HUES6 (cell line): Measurements from ENCODE around the gene USP40.

ENCODE experiments used
- H3K27ac ChIP-seq: 2 replicates; pipeline ENCODE4 v1.7.0; 2013; ENCODE audit warnings: low read depth, mild to moderate bottlenecking, low read length, inconsistent platforms
- H3K27me3 ChIP-seq: 2 replicates; pipeline ENCODE4 v1.6.1; 2013; ENCODE audit warnings: low read length; ENCODE audit not compliant: control insufficient read depth, insufficient read depth
- H3K36me3 ChIP-seq: 2 replicates; pipeline ENCODE4 v1.6.1; 2013; ENCODE audit warnings: low read length; ENCODE audit not compliant: control insufficient read depth, insufficient read depth
- H3K4me1 ChIP-seq: 2 replicates; pipeline ENCODE4 v1.6.1; 2013; ENCODE audit warnings: low read length; ENCODE audit not compliant: control insufficient read depth, insufficient read depth
- H3K4me3 ChIP-seq: 2 replicates; pipeline ENCODE4 v1.5.1; 2013; ENCODE audit warnings: low read depth, low read length
- H3K9ac ChIP-seq: one replicate; pipeline ENCODE4 v1.6.1; 2013; ENCODE audit warnings: mild to moderate bottlenecking, low read length
- H3K9me3 ChIP-seq: 2 replicates; pipeline ENCODE4 v1.6.1; 2013; ENCODE audit warnings: low read depth, low read length; ENCODE audit not compliant: control insufficient read depth, insufficient read depth

The USP40 gene

GRCh38 chr2:233486357-233486756 is 80.2 kb downstream of the USP40 start:
- Histone ChIP-seq H3K9me3 (peaks cover 16% of the 10 kb centered on the region), H3K9ac (no peak overlapping the region), H3K4me1 (no peaks in the 10 kb centered on the region), H3K36me3 (peaks cover 27% of the 10 kb centered on the region), H3K27me3 (no peaks in the 10 kb centered on the region), H3K4me3 (no peak overlapping the region), H3K27ac (no peak overlapping the region)

- no peaks in the 10 kb centered on the region for H3K4me1 ChIP-seq
- H3K9me3 ChIP-seq: peaks cover 16% of the 10 kb centered on the region
- peaks cover 27% of the 10 kb centered on the region for H3K36me3 ChIP-seq
- no peak overlapping the region for H3K9ac ChIP-seq
- H3K27me3 ChIP-seq: no peaks in the 10 kb centered on the region
- H3K27ac ChIP-seq: no peak overlapping the region
- no peak overlapping the region for H3K4me3 ChIP-seq
Measured at GRCh38 chr2:233485726-233486125, 80.9 kb downstream of the USP40 start.

- H3K27ac ChIP-seq: no peak overlapping the region
- H3K4me1 ChIP-seq: no peaks in the 10 kb centered on the region
- H3K9ac ChIP-seq: no peak overlapping the region
- peaks cover 27% of the 10 kb centered on the region for H3K36me3 ChIP-seq
- H3K4me3 ChIP-seq: no peak overlapping the region
- H3K27me3 ChIP-seq: no peaks in the 10 kb centered on the region
- H3K9me3 ChIP-seq: peaks cover 16% of the 10 kb centered on the region
Measured at GRCh38 chr2:233482616-233483015, 84.0 kb downstream of the USP40 start.

GRCh38 chr2:233481368-233482142 is 85.0 kb downstream of the USP40 start:
- no peak overlapping the region for H3K4me3 ChIP-seq
- H3K36me3 ChIP-seq: peaks cover 27% of the 10 kb centered on the region
- no peaks in the 10 kb centered on the region for H3K4me1 ChIP-seq
- peaks cover 16% of the 10 kb centered on the region for H3K9me3 ChIP-seq
- no peak overlapping the region for H3K27ac ChIP-seq
- H3K27me3 ChIP-seq: no peaks in the 10 kb centered on the region
- no peak overlapping the region for H3K9ac ChIP-seq

- Histone ChIP-seq H3K27ac (no peak overlapping the region), H3K4me1 (no peaks in the 10 kb centered on the region), H3K9me3 (peaks cover 16% of the 10 kb centered on the region), H3K9ac (no peak overlapping the region), H3K4me3 (no peak overlapping the region), H3K36me3 (peaks cover 27% of the 10 kb centered on the region), H3K27me3 (no peaks in the 10 kb centered on the region)
Measured at GRCh38 chr2:233480490-233481202, 85.9 kb downstream of the USP40 start.

GRCh38 chr2:233479616-233480489 is 86.7 kb downstream of the USP40 start:
- no peaks in the 10 kb centered on the region for H3K27me3 ChIP-seq
- peaks cover 16% of the 10 kb centered on the region for H3K9me3 ChIP-seq
- no peak overlapping the region for H3K4me3 ChIP-seq
- peaks cover 19% of the 10 kb centered on the region for H3K36me3 ChIP-seq
- no peaks in the 10 kb centered on the region for H3K4me1 ChIP-seq
- H3K27ac ChIP-seq: no peak overlapping the region
- H3K9ac ChIP-seq: no peak overlapping the region

GRCh38 chr2:233477548-233478433 is 88.8 kb downstream of the USP40 start:
- H3K36me3 ChIP-seq: peaks cover 6% of the 10 kb centered on the region
- H3K4me1 ChIP-seq: peaks cover 4% of the 10 kb centered on the region; the same call in 1 of the 2 replicates
- peaks cover 4% of the 10 kb centered on the region for H3K9me3 ChIP-seq
- no peak overlapping the region for H3K4me3 ChIP-seq
- no peak overlapping the region for H3K9ac ChIP-seq
- no peaks in the 10 kb centered on the region for H3K27me3 ChIP-seq
- H3K27ac ChIP-seq: no peak overlapping the region

- no peaks in the 10 kb centered on the region for H3K36me3 ChIP-seq
- no peak overlapping the region for H3K9ac ChIP-seq
- no peaks in the 10 kb centered on the region for H3K27me3 ChIP-seq
- H3K27ac ChIP-seq: no peak overlapping the region
- no peak overlapping the region for H3K4me3 ChIP-seq
- no peaks in the 10 kb centered on the region for H3K9me3 ChIP-seq
- peaks cover 4% of the 10 kb centered on the region; the same call in 1 of the 2 replicates for H3K4me1 ChIP-seq
Measured at GRCh38 chr2:233476651-233477547, 89.7 kb downstream of the USP40 start.

- Histone ChIP-seq H3K9ac (no peak overlapping the region), H3K36me3 (no peaks in the 10 kb centered on the region), H3K27ac (no peak overlapping the region), H3K4me1 (peaks cover 4% of the 10 kb centered on the region; the same call in 1 of the 2 replicates), H3K27me3 (no peaks in the 10 kb centered on the region), H3K9me3 (no peaks in the 10 kb centered on the region), H3K4me3 (no peak overlapping the region)
Measured at GRCh38 chr2:233476063-233476410, 90.5 kb downstream of the USP40 start.
